CD4-positive, alpha-beta T cell treated with Interleukin-15 for 4 hours (primary cell): Measurements from ENCODE around the gene MFGE8.

ENCODE experiments used
- DNase-seq: peaks from one replicate; pipeline ENCODE4 v3.0.0-alpha.2; 2020; ENCODE audit warnings: low spot score

Gene MFGE8

GRCh38 chr15:88918738-88919137 is 5.6 kb upstream of the MFGE8 start:
- no peak for DNase-seq

- no peak for DNase-seq
Observed at GRCh38 chr15:88917760-88918159, 4.6 kb upstream of the MFGE8 start.

DNA sequence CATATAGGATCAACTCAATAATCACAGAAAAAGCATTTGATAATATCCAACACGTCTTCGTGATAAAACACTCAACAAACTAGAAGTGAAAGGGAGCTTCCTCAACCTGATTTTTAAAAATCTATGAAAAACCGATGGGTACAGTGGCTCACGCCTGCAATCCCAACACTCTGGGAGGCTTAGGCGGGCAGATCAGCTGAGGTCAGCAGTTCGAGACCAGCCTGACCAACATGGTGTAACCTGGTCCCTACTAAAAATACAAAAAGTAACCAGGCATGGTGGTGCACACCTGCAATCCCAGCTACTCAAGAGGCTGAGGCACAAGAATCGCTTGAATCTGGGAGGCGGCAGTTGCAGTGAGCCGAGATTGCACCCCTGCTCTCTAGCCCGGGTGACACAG is 2.2 kb upstream of the MFGE8 start:
- no peak for DNase-seq

GRCh38 chr15:88913850-88914169 is 631 bp upstream of the MFGE8 start:
- no peak for DNase-seq

DNA sequence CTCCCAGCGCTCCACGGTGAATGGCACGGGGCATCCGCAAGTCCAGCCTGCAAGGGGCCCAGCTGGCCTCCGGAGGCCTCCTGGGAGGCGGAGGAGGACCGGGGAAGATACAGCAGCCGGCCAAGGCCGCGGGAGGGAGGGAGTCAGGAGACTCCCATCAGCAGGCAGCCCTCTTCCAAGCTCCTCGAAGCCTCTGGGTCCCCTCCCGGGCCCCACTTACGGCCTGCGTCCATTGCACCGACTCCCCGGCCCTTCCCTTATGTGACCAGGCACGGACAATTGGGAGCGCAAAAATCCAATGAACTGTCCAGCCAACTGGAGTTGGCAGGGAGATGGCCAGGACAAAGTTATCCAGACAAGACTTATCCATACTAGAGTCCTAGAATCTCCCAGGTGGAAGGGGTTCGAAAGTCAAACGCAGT is 668 bp downstream of the MFGE8 start:
- no peak for DNase-seq

DNA sequence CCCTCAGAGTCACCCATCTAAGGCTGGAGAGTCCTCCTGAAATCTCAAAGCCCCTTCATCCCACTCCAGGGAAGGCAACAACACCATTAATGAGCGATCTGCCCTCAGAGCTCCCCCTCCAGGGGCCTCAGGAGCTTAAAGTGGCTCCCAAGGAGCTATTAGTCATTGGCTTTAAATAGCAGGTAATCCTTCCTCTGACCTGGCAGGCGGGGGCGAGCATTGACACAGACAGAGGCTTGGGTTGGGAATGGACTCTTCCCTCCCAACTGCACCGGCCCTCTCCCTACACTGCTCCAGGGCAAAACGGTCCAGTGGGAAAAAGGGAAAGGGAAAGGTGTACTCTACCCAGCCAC is 1.4 kb downstream of the MFGE8 start:
- no peak for DNase-seq

DNA sequence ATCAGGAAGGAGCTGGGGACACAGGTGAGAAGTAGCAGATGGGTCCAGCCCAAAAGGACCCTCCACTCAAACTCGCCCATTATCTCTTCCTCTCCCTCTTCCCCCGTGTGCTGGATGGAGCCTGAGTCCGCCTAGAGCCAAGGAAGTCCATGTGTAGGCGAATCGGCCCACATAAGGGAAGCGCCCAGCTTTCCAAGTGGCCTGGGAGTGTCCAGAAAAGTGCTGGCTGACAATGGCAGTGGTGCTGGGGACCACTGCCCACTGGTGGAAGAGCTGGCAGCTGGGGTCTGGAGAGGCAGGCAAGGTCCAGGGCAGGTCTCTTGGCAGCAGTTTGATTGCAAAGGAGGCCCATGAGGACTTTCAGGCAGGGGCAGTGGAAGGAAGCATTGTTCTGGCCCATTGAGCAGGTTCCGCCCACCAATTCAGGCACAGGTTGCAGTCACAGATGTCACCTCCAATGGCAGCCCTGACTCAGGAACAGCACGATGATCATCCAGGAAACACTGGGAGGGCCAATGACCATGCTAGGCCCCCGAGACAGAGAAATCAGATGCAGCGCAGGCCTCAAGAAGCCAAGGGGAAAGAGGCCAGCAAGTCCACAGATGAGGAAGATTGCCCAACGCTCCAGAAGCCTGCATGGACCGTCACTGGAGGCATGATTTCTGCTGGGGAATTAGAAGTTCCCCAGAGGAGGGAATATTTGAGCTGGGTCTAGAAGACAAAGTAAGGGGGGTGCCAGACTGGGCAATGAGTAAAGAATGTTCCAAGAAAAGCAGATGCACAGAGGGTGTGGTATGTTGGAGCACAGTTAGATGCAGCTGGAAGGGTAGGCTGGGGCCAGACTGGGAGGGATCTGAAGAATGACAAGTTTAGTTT is 3.0 kb downstream of the MFGE8 start:
- no peak for DNase-seq

DNA sequence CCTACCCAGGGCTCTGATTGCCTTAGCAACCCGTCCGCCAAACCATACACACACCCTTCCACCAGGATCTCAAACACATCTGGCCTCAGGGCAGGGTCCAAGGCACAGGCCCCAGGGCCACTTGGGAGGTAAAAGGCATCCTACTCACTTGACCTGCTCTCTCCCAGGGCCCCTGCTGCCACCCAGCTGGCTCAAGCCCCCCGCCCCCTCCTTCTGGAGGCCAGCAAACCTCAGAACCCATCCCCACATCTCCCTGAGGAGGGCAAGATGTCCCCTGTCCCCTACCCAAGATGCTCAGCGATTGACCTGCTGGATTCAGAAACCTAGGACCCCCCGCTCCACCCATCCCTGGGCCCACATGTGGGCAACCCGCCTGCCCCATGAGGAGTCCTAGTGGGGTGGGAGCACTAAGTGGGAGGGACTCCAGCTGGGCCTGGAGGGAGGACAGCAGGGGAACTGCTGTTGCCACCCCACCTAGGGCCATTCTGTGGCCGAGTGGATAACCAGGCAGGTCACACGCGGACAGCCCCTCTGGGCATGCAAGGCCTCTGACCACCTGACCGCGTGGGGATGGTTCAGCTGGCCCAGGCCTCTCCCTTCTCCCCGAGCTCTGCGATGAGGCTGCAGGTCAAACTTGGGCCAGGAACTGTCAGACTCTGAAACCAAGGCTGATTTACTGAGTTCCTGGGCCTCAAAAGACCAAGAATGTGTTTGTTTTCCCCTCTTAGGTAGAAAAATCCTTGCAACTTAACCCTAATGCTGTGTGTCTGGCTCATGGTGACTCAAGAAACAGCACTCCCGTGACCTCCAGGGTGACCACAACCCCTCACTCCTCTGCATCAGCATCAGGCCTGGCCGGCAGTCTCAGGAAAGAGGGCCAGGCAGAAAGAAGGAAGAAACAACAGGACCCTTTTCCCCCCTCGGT is 4.2 kb downstream of the MFGE8 start:
- DNase-seq: no peak

- no peak for DNase-seq
Observed at GRCh38 chr15:88908123-88908522, 5.1 kb downstream of the MFGE8 start.

DNA sequence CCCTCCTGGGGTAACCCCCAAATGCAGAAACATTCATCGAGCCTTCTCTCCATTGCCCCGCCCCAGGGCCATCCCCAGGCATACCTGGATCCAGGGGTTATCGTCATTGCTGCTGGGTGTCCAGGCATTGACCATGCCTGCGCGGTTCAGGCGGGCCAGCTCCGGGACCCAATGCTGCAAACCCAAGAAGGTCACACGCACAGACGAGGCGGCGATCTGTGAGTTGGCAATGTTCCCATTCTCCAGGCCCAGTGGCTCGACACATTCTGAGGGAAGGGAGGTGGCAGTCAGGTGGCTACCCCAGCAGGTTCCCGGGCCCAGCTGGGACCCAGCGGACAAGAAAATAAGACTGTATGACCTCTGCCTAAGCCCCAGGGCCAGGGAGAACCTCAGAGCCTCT is 6.1 kb downstream of the MFGE8 start:
- no peak for DNase-seq

- DNase-seq: no peak
Observed at GRCh38 chr15:88906551-88906950, 6.6 kb downstream of the MFGE8 start.

DNA sequence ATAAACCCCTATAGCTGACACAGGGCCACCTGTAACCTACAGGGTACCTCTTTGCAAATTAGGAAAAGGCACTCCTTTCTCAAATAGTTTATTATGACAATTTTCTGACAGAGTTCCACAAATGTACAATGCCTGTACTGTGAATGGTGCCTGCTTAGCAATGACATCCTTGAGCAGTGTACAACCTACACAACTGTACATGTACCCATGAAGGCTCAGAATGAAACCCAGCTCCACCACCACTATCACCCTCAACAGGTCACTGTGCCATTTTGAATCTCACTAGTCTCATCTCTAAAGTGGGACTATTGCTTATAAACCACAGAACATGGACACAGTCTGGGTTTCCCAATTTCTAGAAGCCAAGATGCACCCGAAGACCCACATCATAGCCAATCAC is 7.0 kb downstream of the MFGE8 start:
- no peak for DNase-seq

- DNase-seq: no peak
Observed at GRCh38 chr15:88905576-88905975, 7.6 kb downstream of the MFGE8 start.

GRCh38 chr15:88904624-88905327 is 8.4 kb downstream of the MFGE8 start:
- peak; percentile 97 for DNase-seq

DNA sequence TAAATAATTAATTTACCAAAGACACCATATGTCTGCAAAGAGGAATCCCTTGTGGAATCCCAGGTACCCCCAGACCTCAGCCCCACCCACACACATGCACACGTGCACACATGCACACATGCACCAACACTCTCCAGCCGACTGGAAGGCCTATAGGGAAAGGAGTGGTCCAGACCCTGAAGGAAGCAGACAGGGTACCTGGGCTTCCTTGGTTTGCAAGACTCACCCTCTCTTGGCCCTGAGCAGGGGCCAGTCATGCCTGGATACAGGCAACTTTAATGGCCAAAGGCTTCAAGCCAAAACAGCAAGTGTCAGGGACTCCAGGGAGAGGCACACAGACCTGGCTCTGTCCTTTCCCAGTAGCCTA is 8.9 kb downstream of the MFGE8 start:
- no peak for DNase-seq

DNA sequence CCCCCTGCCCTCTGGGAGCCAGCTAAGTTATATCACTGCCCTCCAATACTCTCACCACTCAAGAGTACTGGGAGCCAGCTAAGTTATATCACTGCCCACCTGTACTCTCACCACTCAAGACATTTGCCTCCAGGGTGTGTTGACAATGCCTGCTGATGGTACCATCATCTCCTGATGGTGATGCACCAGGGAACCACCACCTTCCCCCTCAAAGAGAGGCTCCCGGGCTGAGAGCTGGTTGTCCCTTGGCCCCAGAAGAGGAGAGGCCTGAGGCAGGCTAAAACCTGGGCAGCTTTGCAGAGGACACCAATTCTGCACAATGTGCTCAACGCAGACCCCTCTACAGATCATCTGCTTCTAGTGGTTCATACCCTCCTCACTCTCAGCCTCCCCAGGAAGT is 10.3 kb downstream of the MFGE8 start:
- no peak for DNase-seq

- DNase-seq: no peak
Observed at GRCh38 chr15:88902221-88902835, 10.9 kb downstream of the MFGE8 start.

DNA sequence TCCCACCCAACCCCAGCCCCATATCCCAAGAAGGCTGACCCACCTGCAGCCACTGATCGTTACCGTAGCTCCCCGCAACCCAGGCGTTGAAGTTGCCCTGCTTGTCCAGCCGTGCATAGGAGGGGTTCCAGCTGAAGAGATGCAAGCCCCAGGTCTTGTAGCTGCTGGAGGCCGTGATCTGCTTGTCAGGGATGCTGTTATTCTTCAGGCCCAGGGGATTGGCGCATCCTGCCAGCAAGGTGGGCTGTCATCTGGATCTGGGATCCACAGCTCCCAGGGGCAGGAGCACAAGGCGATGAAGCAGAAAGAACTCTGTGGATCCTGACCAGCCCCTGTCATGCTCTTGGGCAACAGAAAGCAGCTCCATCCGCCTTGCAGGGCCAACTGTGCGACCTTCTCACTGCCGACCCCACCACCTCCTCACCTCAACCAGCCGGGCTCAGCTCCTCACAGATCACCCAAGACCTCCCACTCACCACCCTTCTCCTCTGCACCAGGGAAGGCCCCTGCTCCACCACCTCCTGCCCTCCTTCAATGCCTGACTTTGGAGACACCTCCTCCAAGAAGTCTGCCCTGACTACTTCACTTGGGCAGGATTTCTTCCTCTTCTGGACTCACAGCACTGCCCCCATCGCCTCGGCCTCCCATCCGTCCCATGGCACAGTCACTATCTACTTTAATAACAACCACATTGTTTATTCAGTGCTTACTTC is 11.5 kb downstream of the MFGE8 start:
- DNase-seq: no peak

GRCh38 chr15:88900982-88901418 is 12.2 kb downstream of the MFGE8 start:
- no peak for DNase-seq

- no peak for DNase-seq
Observed at GRCh38 chr15:88900309-88900981, 12.7 kb downstream of the MFGE8 start.

- DNase-seq: no peak
Observed at GRCh38 chr15:88899251-88899650, 13.9 kb downstream of the MFGE8 start.
